ENCODE measurements around the gene ANKRD11.
"Not testable (repeated sequence)": the region's sequence is repeated elsewhere in the genome, so short reads cannot be mapped to it uniquely, and the experiment has no call there.

ANKRD11 gene

GRCh38 chr16:89368604-89369249 is 121.6 kb downstream of the ANKRD11 start:
- DNase-seq (ENCODE audit: low read depth, low spot score): no peak

GRCh38 chr16:89367538-89367915 is 122.8 kb downstream of the ANKRD11 start:
- no peak for DNase-seq (ENCODE audit: low read depth, low spot score)

GRCh38 chr16:89366561-89367537 is 123.5 kb downstream of the ANKRD11 start:
- no peak for DNase-seq (ENCODE audit: low read depth, low spot score)

- DNase-seq (ENCODE audit: low read depth, low spot score): no peak
These were observed 124.4 kb downstream of the ANKRD11 start for GRCh38 chr16:89365996-89366395.

GRCh38 chr16:89365044-89365467 is 125.3 kb downstream of the ANKRD11 start:
- no peak for DNase-seq (ENCODE audit: low read depth, low spot score)

GRCh38 chr16:89364606-89365005 is 125.8 kb downstream of the ANKRD11 start:
- DNase-seq (ENCODE audit: low read depth, low spot score): no peak

GRCh38 chr16:89363621-89364393 is 126.6 kb downstream of the ANKRD11 start:
- no peak for DNase-seq (ENCODE audit: low read depth, low spot score)

- not testable (repeated sequence) for DNase-seq (ENCODE audit: low read depth, low spot score)
These were observed 127.7 kb downstream of the ANKRD11 start for GRCh38 chr16:89362540-89363223.

GRCh38 chr16:89361751-89362539 is 128.4 kb downstream of the ANKRD11 start:
- DNase-seq (ENCODE audit: low read depth, low spot score): no peak

- peak; percentile 42 for DNase-seq (ENCODE audit: low read depth, low spot score)
These were observed 129.5 kb downstream of the ANKRD11 start for GRCh38 chr16:89360760-89361435.

GRCh38 chr16:89359264-89360147 is 130.9 kb downstream of the ANKRD11 start:
- DNase-seq (ENCODE audit: low read depth, low spot score): no peak

- no peak for DNase-seq (ENCODE audit: low read depth, low spot score)
These were observed 132.0 kb downstream of the ANKRD11 start for GRCh38 chr16:89358030-89359005.

- DNase-seq (ENCODE audit: low read depth, low spot score): no peak
These were observed 133.1 kb downstream of the ANKRD11 start for GRCh38 chr16:89357055-89357816.

- no peak for DNase-seq (ENCODE audit: low read depth, low spot score)
These were observed 134.7 kb downstream of the ANKRD11 start for GRCh38 chr16:89355686-89356085.

- no peak for DNase-seq (ENCODE audit: low read depth, low spot score)
These were observed 135.4 kb downstream of the ANKRD11 start for GRCh38 chr16:89355007-89355406.

GRCh38 chr16:89354325-89354724 is 136.0 kb downstream of the ANKRD11 start:
- DNase-seq (ENCODE audit: low read depth, low spot score): no peak

GRCh38 chr16:89352091-89352681 is 138.2 kb downstream of the ANKRD11 start:
- DNase-seq (ENCODE audit: low read depth, low spot score): no peak
